DND-41 (cell line): ENCODE results near the gene ARHGAP22.

Source experiments
- CTCF ChIP-seq: IDR thresholded peaks from 2 replicates; pipeline ENCODE4 v1.5.1; 2012; ENCODE audit warnings: borderline replicate concordance, low read length, moderate library complexity, mild to moderate bottlenecking; ENCODE audit not compliant: poor library complexity, severe bottlenecking; ENCODE audit errors: extremely low read depth
- EZH2 ChIP-seq: IDR thresholded peaks from 3 replicates; pipeline ENCODE4 v1.6.1; 2012; ENCODE audit warnings: borderline replicate concordance, low read depth, mild to moderate bottlenecking, moderate library complexity, low read length, inconsistent platforms; ENCODE audit not compliant: severe bottlenecking

GRCh38 chr10:48594803-48595538 lies 9.9 kb downstream of the ARHGAP22 start:
- TF ChIP-seq CTCF: no peak
- TF ChIP-seq EZH2: no peak
